ENCODE results near the gene PPP2R3C.
"Not testable (repeated sequence)": the region's sequence is repeated elsewhere in the genome, so short reads cannot be mapped to it uniquely, and the experiment has no call there.

The PPP2R3C gene

GRCh38 chr14:35133542-35134328 is 11.9 kb upstream of the PPP2R3C start:
- FAIRE-seq, result no peak
- no peak for DNase-seq (ENCODE audit: extremely low spot score, insufficient read length, low read depth)

- DNase-seq (ENCODE audit: extremely low spot score, insufficient read length, low read depth) (no peak), FAIRE-seq (no peak)
Observed at GRCh38 chr14:35124127-35124526, 2.3 kb upstream of the PPP2R3C start.

DNA sequence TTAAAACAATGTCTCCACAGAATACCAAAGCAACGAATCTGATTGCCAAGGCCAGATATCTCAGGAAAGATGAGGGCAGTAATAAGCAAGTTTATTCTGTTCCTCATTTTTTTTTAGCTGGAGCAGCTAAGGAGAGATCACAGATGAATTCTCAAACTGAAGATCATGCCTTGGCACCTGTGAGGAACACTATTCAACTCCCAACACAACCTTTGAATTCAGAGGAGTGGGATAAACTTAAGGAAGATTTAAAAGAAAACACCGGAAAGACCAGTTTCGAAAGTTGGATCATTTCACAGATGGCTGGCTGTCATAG is 1.6 kb upstream of the PPP2R3C start:
- DNase-seq (ENCODE audit: extremely low spot score, insufficient read length, low read depth) (no peak), FAIRE-seq (no peak)

DNA sequence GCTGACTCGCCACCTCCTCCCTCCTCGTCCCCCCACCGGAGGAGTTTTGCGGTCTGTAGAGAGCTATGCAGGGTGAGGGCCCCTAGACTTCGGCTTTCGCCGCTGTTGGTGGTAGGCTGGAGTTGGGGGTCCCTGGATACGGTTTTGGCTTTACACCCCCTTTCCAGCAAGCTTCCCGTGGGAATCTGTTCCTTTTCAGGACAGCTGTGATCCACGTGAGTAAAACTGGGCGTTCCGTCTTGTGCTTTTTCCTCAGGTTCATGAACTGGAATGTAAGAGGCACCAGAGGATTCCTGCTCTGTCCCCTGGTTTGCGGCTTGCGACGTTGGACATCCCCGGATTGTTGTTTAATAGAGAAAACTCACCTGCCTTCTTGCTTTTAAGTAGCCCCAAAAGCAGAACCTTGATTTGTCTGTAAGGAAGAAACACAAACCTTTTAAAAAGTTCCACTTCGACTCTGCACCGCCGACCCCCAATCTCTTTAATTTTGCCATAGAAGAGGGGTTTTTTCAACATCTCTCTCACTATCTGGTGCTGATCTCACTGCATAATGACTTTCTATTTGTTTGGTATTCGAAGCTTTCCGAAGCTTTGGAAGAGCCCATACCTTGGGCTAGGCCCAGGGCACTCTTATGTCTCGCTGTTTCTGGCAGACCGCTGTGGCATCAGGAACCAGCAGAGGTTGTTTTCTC is 1.1 kb upstream of the PPP2R3C start:
- no peak for FAIRE-seq

DNA sequence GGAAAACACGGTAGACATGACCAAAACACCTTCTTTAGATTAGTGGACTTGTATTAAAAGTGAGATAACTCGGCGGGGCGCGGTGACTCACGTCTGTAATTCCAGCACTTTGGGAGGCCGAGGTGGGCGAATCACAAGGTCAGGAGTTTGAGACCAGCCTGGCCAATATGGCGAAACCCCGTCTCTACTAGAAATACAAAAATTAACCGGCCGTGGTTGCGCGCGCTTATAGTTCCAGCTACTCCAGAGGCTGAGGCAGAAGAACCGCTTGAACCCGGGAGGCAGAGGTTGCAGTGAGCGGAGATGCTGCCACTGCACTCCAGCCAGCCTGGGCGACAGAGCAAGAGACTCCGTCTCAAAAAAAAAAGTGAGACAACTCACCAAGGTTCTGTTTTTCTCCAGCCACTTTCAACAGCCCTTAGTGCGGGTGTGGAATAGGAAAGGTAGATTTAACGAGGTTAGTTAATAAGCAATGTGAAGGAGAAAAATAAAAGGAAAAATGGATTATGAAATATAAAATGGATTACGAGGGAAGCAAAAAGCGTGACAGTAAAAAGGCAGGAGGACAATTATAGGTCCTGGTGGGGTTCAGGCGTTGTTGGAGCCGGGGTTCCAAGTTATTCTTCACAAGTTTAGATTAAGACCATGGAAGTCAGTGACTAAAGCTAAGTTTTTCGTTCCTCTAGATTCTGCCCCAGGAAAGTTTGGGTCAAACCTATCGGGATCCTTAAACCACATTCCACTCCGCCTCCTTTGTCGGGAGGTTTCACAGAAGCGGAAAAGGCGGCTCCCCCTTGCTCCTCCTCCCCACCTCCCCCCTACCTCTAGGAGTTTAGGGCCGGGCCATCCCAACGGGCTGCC is 534 bp downstream of the PPP2R3C start:
- DNase-seq (ENCODE audit: extremely low spot score, insufficient read length, low read depth), result no peak

More for the DNA sequence above, 1.1 kb upstream of the PPP2R3C start:
- DNase-seq (ENCODE audit: extremely low spot score, insufficient read length, low read depth), result no peak

DNA sequence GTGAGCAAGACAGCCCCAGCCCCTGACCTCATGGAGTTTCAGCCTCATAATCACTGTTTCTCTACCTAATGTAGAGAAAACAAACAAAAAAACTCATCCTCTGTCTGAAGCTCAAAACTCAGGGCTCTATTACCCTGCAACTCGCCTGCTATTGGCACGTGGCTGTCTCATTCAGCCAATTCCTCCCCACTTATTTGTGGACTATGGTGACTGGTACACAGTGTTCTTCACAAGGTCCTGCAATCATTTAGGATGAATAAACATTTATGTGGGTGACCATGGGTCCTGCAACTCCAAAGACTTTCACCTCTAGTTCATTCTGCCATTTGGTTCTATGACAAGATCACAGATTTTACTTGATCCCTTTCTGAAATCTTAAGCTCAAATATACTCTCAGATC is 4.7 kb downstream of the PPP2R3C start:
- no peak for DNase-seq (ENCODE audit: extremely low spot score, insufficient read length, low read depth)
- FAIRE-seq, result no peak

More for the DNA sequence above, 534 bp downstream of the PPP2R3C start:
- no peak for FAIRE-seq

DNA sequence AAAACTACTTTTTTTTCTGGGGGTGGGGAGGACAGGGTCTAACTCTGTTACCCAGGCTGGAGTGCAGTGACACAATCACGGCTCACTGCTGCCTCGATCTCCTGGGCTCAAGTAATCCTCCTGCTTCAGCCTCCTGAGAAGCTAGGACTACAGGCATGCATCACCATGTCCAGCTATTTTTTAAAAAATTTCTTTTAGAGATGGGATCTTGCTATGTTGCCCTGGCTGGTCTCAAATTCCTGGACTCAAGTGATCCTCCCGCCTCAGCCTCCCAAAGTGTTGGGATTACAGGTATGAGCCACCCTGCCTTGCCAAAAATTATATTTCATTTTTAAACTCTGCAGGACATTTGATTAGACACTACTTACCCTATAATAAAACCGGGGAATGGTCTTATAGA is 5.5 kb downstream of the PPP2R3C start:
- DNase-seq (ENCODE audit: extremely low spot score, insufficient read length, low read depth) (no peak), FAIRE-seq (no peak)

GRCh38 chr14:35114036-35114435 is 7.8 kb downstream of the PPP2R3C start:
- DNase-seq (ENCODE audit: extremely low spot score, insufficient read length, low read depth), result no peak
- no peak for FAIRE-seq

DNA sequence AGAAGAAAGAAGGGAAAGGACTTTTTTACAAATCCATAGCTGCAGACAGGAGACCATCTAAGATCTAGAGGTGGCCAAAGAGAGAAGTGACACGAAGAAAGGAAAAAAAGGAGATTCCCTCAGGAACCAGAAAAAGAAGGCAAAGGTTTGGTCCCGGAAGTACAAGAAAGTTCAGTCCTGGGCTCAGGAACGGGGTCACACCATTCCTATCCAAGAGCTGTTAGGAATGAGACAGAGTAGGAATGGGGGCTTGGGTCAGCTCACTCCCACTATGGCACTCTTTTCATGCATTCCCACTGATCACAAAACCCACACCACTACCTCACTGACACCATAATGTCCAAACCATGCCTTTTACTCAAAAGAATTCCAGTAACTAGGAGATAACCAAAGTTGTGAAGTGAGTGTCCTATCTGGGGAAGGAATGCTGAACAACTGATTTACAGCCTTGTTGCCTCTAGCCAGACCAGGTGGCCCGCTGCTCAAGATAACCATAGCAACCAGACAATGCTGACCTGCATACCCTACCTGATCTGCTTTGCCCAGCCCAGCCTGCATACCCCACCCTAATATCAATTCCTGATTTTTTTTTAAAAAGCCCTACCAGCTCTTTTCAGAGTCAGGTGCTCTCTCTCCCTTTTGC is 8.4 kb downstream of the PPP2R3C start:
- FAIRE-seq (no peak), DNase-seq (ENCODE audit: extremely low spot score, insufficient read length, low read depth) (no peak)

DNA sequence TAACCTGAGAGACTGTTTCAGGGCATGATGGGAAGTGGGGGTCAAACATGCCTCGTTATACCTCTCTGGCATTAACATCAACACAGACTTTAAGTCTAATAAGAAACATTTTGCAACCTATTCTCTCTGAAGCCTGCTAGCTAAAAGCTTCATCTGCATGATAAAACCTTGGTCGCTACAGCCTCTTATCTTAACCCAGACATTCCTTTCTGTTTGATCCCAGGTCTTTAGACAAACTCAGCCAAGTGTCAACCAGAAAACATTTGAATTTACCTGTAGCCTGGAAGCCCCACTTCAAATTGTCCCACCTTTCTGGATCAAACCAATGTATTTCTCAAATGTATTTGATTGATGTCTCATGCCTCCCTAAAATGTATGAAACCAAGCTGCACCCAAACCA is 9.1 kb downstream of the PPP2R3C start:
- DNase-seq (ENCODE audit: extremely low spot score, insufficient read length, low read depth), result no peak
- FAIRE-seq, result no peak

- no peak for DNase-seq (ENCODE audit: extremely low spot score, insufficient read length, low read depth)
- FAIRE-seq, result no peak
Observed at GRCh38 chr14:35107866-35108265, 13.9 kb downstream of the PPP2R3C start.

- not testable (repeated sequence) for FAIRE-seq; DNase-seq (ENCODE audit: extremely low spot score, insufficient read length, low read depth)
Observed at GRCh38 chr14:35094645-35095044, 27.1 kb downstream of the PPP2R3C start.

DNA sequence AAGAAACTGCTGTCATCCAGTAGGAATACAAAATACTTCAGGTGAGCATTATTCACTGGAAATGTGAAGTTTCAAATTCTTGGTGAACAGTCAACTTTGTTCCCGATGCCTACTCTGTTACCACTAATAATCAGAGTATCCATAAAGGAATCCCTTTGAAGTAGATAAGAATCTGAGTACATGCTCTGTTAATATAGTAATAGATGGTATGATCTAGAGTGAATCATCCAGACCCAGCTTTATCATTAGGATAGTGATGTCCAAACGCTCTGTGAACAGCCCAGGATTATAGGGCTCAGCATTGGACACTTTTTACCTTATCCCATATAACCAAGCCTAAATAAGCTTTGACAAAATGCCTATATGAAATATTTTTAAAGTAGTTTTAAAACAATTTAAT is 33.3 kb downstream of the PPP2R3C start:
- FAIRE-seq (no peak), DNase-seq (ENCODE audit: extremely low spot score, insufficient read length, low read depth) (no peak)

DNA sequence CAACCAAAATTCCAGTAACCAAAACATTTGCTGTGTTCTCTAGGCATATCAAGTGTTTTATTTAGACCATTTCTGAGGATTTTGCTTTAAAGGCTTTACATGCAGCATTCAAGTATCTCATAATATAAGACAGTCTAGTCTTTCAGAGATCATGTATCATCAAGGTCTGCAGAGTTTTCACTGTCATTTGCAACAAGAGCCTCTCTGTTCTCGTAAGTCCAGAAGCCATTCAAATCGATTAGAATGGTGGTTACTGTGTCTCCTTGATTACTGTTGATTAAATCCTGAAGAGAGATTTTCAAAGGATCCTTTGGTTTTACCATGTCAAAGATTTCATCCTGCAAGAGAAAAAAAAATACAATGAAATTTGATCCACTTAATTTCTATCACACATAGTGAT is 36.3 kb downstream of the PPP2R3C start:
- FAIRE-seq (no peak), DNase-seq (ENCODE audit: extremely low spot score, insufficient read length, low read depth) (no peak)

- FAIRE-seq (no peak), DNase-seq (ENCODE audit: extremely low spot score, insufficient read length, low read depth) (no peak)
Observed at GRCh38 chr14:35083530-35084150, 38.1 kb downstream of the PPP2R3C start.

DNA sequence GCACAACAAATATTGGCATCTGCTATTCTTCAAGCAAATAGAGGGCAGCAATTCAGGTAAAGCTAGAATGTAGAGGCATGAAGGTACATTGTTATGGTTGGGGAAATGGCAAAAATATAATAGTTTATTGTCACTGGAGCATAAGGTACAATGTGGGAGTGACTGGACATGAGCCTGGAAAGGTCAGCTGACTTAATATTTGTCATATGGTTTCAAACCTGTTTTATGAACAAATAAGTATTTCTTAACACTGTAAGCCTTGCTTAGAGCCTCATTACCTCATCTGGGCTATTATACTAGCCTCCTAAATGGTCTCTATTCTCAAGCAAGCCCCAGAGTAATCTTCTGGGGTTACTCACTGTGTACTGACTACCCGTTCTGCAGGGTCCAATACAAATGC is 42.0 kb downstream of the PPP2R3C start:
- DNase-seq (ENCODE audit: extremely low spot score, insufficient read length, low read depth) (no peak), FAIRE-seq (no peak)

- DNase-seq (ENCODE audit: extremely low spot score, insufficient read length, low read depth), result no peak
- no peak for FAIRE-seq
Observed at GRCh38 chr14:35078082-35078481, 43.7 kb downstream of the PPP2R3C start.

- FAIRE-seq, result no peak
- DNase-seq (ENCODE audit: extremely low spot score, insufficient read length, low read depth), result no peak
Observed at GRCh38 chr14:35073486-35073885, 48.3 kb downstream of the PPP2R3C start.

DNA sequence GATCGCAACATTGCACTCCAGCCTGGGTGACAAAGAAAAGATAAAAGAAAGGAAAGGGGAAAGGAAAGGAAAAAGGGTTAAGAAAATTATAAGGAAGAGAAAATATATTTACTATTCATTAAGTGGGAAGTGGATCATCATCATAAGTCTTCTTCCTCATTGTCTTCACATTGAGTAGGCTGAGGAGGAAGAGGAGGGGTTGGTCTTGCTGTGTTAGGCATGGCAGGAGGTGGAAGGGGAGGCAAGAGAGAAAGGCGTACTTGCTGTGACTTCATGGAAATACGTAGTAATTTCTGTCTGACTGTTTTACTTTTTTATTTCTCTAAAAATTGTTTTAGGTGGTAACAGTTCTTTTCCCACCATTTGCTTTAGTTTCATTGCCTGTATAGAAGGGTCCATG is 49.6 kb downstream of the PPP2R3C start:
- DNase-seq (ENCODE audit: extremely low spot score, insufficient read length, low read depth), result no peak
- FAIRE-seq, result no peak

All from GM18507 (cell line).